KMS-11 (cell line): ENCODE measurements around the gene COL13A1.

Experiments
- H2AFZ ChIP-seq: fragments of 200-600 bp; sonication (generic); 2 replicates; pipeline ENCODE4 v1.6.1; 2016; ENCODE audit warnings: antibody characterized with exemption, mixed run types, low read depth
- H3K27ac ChIP-seq: fragments of 200-600 bp; sonication (generic); 2 replicates; pipeline ENCODE4 v1.6.1; 2016; ENCODE audit warnings: mild to moderate bottlenecking, mixed run types
- H3K27me3 ChIP-seq: fragments of 200-600 bp; sonication (generic); 2 replicates; pipeline ENCODE4 v1.6.1; 2017; ENCODE audit warnings: mild to moderate bottlenecking, low read depth, mixed run types, moderate library complexity; ENCODE audit not compliant: insufficient read depth
- H3K36me3 ChIP-seq: fragments of 200-600 bp; sonication (generic); 2 replicates; pipeline ENCODE4 v1.6.1; 2017; ENCODE audit warnings: mild to moderate bottlenecking, mixed run types; ENCODE audit not compliant: insufficient read depth
- H3K4me1 ChIP-seq: fragments of 200-600 bp; sonication (generic); 2 replicates; pipeline ENCODE4 v1.6.1; 2016; ENCODE audit warnings: mild to moderate bottlenecking, low read depth, mixed run types; ENCODE audit not compliant: poor library complexity, severe bottlenecking
- H3K4me2 ChIP-seq: fragments of 200-600 bp; sonication (generic); 2 replicates; pipeline ENCODE4 v1.7.0; 2016; ENCODE audit warnings: mild to moderate bottlenecking, mixed run types
- H3K4me3 ChIP-seq: fragments of 200-600 bp; sonication (generic); IDR thresholded peaks from 2 replicates; pipeline ENCODE4 v1.6.1; 2017; ENCODE audit warnings: low read depth, low read length, mixed read lengths; ENCODE audit not compliant: insufficient read depth
- H3K79me2 ChIP-seq: fragments of 200-600 bp; sonication (generic); 2 replicates; pipeline ENCODE4 v1.6.1; 2016; ENCODE audit warnings: low read depth, mixed run types; ENCODE audit not compliant: insufficient read depth
- H3K9ac ChIP-seq: fragments of 200-600 bp; sonication (generic); 2 replicates; pipeline ENCODE4 v1.6.1; 2016; ENCODE audit warnings: mild to moderate bottlenecking, mixed run types
- H4K20me1 ChIP-seq: fragments of 200-600 bp; sonication (generic); 2 replicates; pipeline ENCODE4 v1.6.1; 2016; ENCODE audit warnings: mild to moderate bottlenecking, mixed run types; ENCODE audit not compliant: insufficient read depth
- CTCF ChIP-seq: fragments of 200-600 bp; sonication (generic); conservative IDR thresholded peaks from 2 replicates; pipeline ENCODE4 v1.6.1; 2017; ENCODE audit warnings: low read depth, mild to moderate bottlenecking, antibody characterized with exemption, low read length, moderate library complexity, mixed read lengths

COL13A1 gene

GRCh38 chr10:69860271-69860670, 58.6 kb downstream of the COL13A1 start:
- H3K4me3 ChIP-seq = no peak overlapping the region
- no peaks in the 10 kb centered on the region for H3K4me1 ChIP-seq
- H3K27ac ChIP-seq = no peak overlapping the region
- no peak for TF ChIP-seq CTCF
- no peaks in the 10 kb centered on the region for H3K36me3 ChIP-seq
- H4K20me1 ChIP-seq = no peaks in the 10 kb centered on the region
- H2AFZ ChIP-seq = no peak overlapping the region
- H3K79me2 ChIP-seq = no peaks in the 10 kb centered on the region
- no peak overlapping the region for H3K9ac ChIP-seq
- no peak overlapping the region for H3K4me2 ChIP-seq
- peaks cover 16% of the 10 kb centered on the region; the same call in 1 of the 2 replicates for H3K27me3 ChIP-seq

GRCh38 chr10:69861251-69862240, 59.8 kb downstream of the COL13A1 start:
- no peak overlapping the region for H2AFZ ChIP-seq
- no peaks in the 10 kb centered on the region for H3K79me2 ChIP-seq
- H3K27ac ChIP-seq = no peak overlapping the region
- no peaks in the 10 kb centered on the region for H3K4me1 ChIP-seq
- no peak overlapping the region for H3K4me2 ChIP-seq
- no peaks in the 10 kb centered on the region for H3K36me3 ChIP-seq
- no peak overlapping the region for H3K4me3 ChIP-seq
- H3K27me3 ChIP-seq = peaks cover 21% of the 10 kb centered on the region; the same call in 1 of the 2 replicates
- H3K9ac ChIP-seq = no peak overlapping the region
- TF ChIP-seq CTCF = no peak
- H4K20me1 ChIP-seq = no peaks in the 10 kb centered on the region

GRCh38 chr10:69862882-69863530, 61.3 kb downstream of the COL13A1 start:
- Histone ChIP-seq H2AFZ (no peak overlapping the region), H3K27me3 (peaks cover 34% of the 10 kb centered on the region; the same call in 1 of the 2 replicates), H3K4me1 (no peaks in the 10 kb centered on the region), H3K79me2 (no peaks in the 10 kb centered on the region), H3K9ac (no peak overlapping the region), H3K4me2 (no peak overlapping the region), H4K20me1 (no peaks in the 10 kb centered on the region), H3K27ac (no peak overlapping the region), H3K36me3 (no peaks in the 10 kb centered on the region), H3K4me3 (no peak overlapping the region)
- no peak for TF ChIP-seq CTCF

- H3K4me2 ChIP-seq = no peak overlapping the region
- H3K27me3 ChIP-seq = peaks cover 39% of the 10 kb centered on the region; the same call in 1 of the 2 replicates
- H3K27ac ChIP-seq = no peak overlapping the region
- H3K4me1 ChIP-seq = no peaks in the 10 kb centered on the region
- no peaks in the 10 kb centered on the region for H4K20me1 ChIP-seq
- no peak overlapping the region for H3K9ac ChIP-seq
- no peaks in the 10 kb centered on the region for H3K36me3 ChIP-seq
- no peaks in the 10 kb centered on the region for H3K79me2 ChIP-seq
- TF ChIP-seq CTCF = no peak
- no peak overlapping the region for H2AFZ ChIP-seq
- no peak overlapping the region for H3K4me3 ChIP-seq
Observed at GRCh38 chr10:69863580-69863979, 61.9 kb downstream of the COL13A1 start.
